Liver (tissue), 9 donors: ENCODE results near the gene CFAP298. TPM values are rescaled to one million over a fixed set of nuclear protein-coding genes. Genes with fewer than 3 reads are reported as not detected.
A peak's percentile ranks its signal among the peaks of the same experiment; 100 is the strongest.
"Not testable (repeated sequence)": the region's sequence is repeated elsewhere in the genome, so short reads cannot be mapped to it uniquely, and the experiment has no call there.

Experiments used
- DNase-seq: peaks from one replicate; pipeline ENCODE4 v3.0.0-alpha.2; 2017; ENCODE audit warnings: low spot score
- H3K27ac ChIP-seq, 2 donors: one replicate each; pipeline ENCODE4 v1.7.0; 2013; ENCODE audit warnings: inconsistent platforms in 2 of 2, low read length in 2 of 2, control low read depth in 1 of 2, low read depth in 1 of 2, mild to moderate bottlenecking in 1 of 2
- H3K27me3 ChIP-seq, 4 donors: one replicate each; pipeline versions ENCODE4 v1.6.1 to v1.7.0; 2013; ENCODE audit warnings: low read length in 3 of 4, inconsistent platforms in 1 of 4, mild to moderate bottlenecking in 1 of 4, moderate library complexity in 1 of 4; ENCODE audit not compliant: control insufficient read depth in 4 of 4, insufficient read depth in 4 of 4
- H3K36me3 ChIP-seq, 4 donors: one replicate each; pipeline versions ENCODE4 v1.6.1 to v1.7.0; 2013; ENCODE audit warnings: low read length in 3 of 4, mild to moderate bottlenecking in 3 of 4, low read depth in 1 of 4, moderate library complexity in 1 of 4; ENCODE audit not compliant: control insufficient read depth in 4 of 4, insufficient read depth in 3 of 4
- H3K4me1 ChIP-seq, 4 donors: one replicate each; pipeline versions ENCODE4 v1.6.1 to v1.7.0; 2013; ENCODE audit warnings: low read length in 3 of 4, mild to moderate bottlenecking in 3 of 4, moderate library complexity in 1 of 4; ENCODE audit not compliant: control insufficient read depth in 4 of 4, insufficient read depth in 4 of 4
- H3K4me3 ChIP-seq, 3 donors: one replicate each; pipeline versions ENCODE4 v1.6.1 to v1.7.0; 2013; ENCODE audit warnings: low read length in 3 of 3, control low read depth in 1 of 3, low read depth in 1 of 3, mild to moderate bottlenecking in 1 of 3
- H3K9ac ChIP-seq, 2 donors: one replicate each; pipeline ENCODE4 v1.7.0; 2013; ENCODE audit warnings: low read length in 2 of 2, mild to moderate bottlenecking in 2 of 2, moderate library complexity in 2 of 2, control low read depth in 1 of 2, low read depth in 1 of 2
- H3K9me3 ChIP-seq, 4 donors: one replicate each; pipeline versions ENCODE4 v1.6.1 to v1.7.0; 2013; ENCODE audit warnings: low read length in 3 of 4; ENCODE audit not compliant: control insufficient read depth in 4 of 4
- ATF3 ChIP-seq: IDR thresholded peaks from 2 replicates; pipeline ENCODE4 v1.6.1; 2016; ENCODE audit warnings: antibody characterized with exemption
- EGR1 ChIP-seq, 2 donors: IDR thresholded peaks; 2 replicates each; pipeline ENCODE4 v1.6.1; 2016 to 2018; ENCODE audit warnings: antibody characterized with exemption in 2 of 2, low read depth in 2 of 2
- GABPA ChIP-seq, 2 donors: IDR thresholded peaks in 1 of 2; conservative IDR thresholded peaks in 1 of 2; 2 replicates each; pipeline ENCODE4 v1.6.1; 2016; ENCODE audit warnings: antibody characterized with exemption in 2 of 2, mild to moderate bottlenecking in 1 of 2, moderate library complexity in 1 of 2
- HNF4A ChIP-seq, 2 donors: conservative IDR thresholded peaks; 2 replicates each; pipeline ENCODE4 v1.6.1; 2016; ENCODE audit warnings: antibody characterized with exemption in 2 of 2, mild to moderate bottlenecking in 2 of 2
- HNF4G ChIP-seq: IDR thresholded peaks from 2 replicates; pipeline ENCODE4 v1.6.1; 2016; ENCODE audit warnings: antibody characterized with exemption
- MAX ChIP-seq: IDR thresholded peaks from 2 replicates; pipeline ENCODE4 v1.6.1; 2016; ENCODE audit warnings: antibody characterized with exemption
- NR2F2 ChIP-seq: IDR thresholded peaks from 2 replicates; pipeline ENCODE4 v1.6.1; 2016; ENCODE audit warnings: antibody characterized with exemption
- RAD21 ChIP-seq, 2 donors: IDR thresholded peaks; 2 replicates each; pipeline ENCODE4 v1.6.1; 2016; ENCODE audit warnings: antibody characterized with exemption in 2 of 2, mild to moderate bottlenecking in 2 of 2
- REST ChIP-seq: IDR thresholded peaks from 2 replicates; pipeline ENCODE4 v1.6.1; 2016; ENCODE audit warnings: antibody characterized with exemption, mild to moderate bottlenecking
- RXRA ChIP-seq, 2 donors: IDR thresholded peaks; 2 replicates each; pipeline ENCODE4 v1.6.1; 2017 to 2018; ENCODE audit warnings: antibody characterized with exemption in 2 of 2, mild to moderate bottlenecking in 1 of 2
- SP1 ChIP-seq: IDR thresholded peaks from 2 replicates; pipeline ENCODE4 v1.6.1; 2018; ENCODE audit warnings: antibody characterized with exemption, mild to moderate bottlenecking
- TAF1 ChIP-seq: conservative IDR thresholded peaks from 2 replicates; pipeline ENCODE4 v1.6.1; 2016; ENCODE audit warnings: antibody characterized with exemption, mild to moderate bottlenecking
- YY1 ChIP-seq: IDR thresholded peaks from 2 replicates; pipeline ENCODE4 v1.6.1; 2016; ENCODE audit warnings: antibody characterized with exemption, mild to moderate bottlenecking
- ZBTB33 ChIP-seq: IDR thresholded peaks from 2 replicates; pipeline ENCODE4 v1.6.1; 2016; ENCODE audit warnings: antibody characterized with exemption
- WGBS: extraction: QIAGEN DNeasy Blood & Tissue Kit; methylation state at CpG from one replicate; pipeline ENCODE4 v1.1.7; 2013; 5-methylcytosine and 5-hydroxymethylcytosine counted together
- polyA plus RNA-seq, 2 donors: library from polyadenylated mRNA; stranded (reverse) in 1 of 2; unstranded in 1 of 2; fragments of 200-250 nt in 1 of 2; fragments of >200 nt in 1 of 2; fragmentation: Nextera tagmentation in 1 of 2; extraction: Ambion mirVana in 1 of 2; gene quantifications; one replicate each; pipeline versions ENCODE4 v1.2.1 to v1.2.3, GENCODE V29; 2013 to 2015
- total RNA-seq, 2 donors: library from RNA; depleted of rRNA; stranded (reverse); fragments of >200 nt; gene quantifications; one replicate each; pipeline ENCODE4 v1.2.3, GENCODE V29; 2014
- donor health status: healthy.
- donor health status: healthy.
- donor health status: healthy.
- donor health status: healthy.
- donor health status: healthy.

The CFAP298 gene
- total RNA-seq (10 to 100 TPM; 13.1 to 14.8 TPM), polyA plus RNA-seq (10 to 100 TPM; 15.7 to 19.8 TPM)

- WGBS, result under 1% methylated on average over 81 of the region's 81 CpGs
- DNase-seq, result peak; percentile 86
- TF ChIP-seq RXRA (IDR thresholded peaks at IDR 0.05), result peak; percentile 33
- TF ChIP-seq NR2F2, result peak; percentile 55
- TF ChIP-seq GABPA (IDR thresholded peaks at IDR 0.05 in 1 of 2, conservative IDR thresholded peaks at IDR 0.05 in 1 of 2), result peak; percentile 93 to 98
- peak; percentile 37 for TF ChIP-seq REST
- TF ChIP-seq SP1, result peak; percentile 56
- no peak for TF ChIP-seq TAF1
- no peak for TF ChIP-seq HNF4G
- TF ChIP-seq YY1, result peak; percentile 67
- TF ChIP-seq MAX, result peak; percentile 100
- no peak for TF ChIP-seq ATF3
- TF ChIP-seq RAD21 (IDR thresholded peaks at IDR 0.05), result no peak
- peak; percentile 91 for TF ChIP-seq EGR1 (IDR thresholded peaks at IDR 0.05; ENCODE audit: low read depth in 2 of 2)
- TF ChIP-seq HNF4A (conservative IDR thresholded peaks at IDR 0.05), result peak in 1 of 2 donors; percentile 13
- peak; percentile 40 for TF ChIP-seq ZBTB33
- no peaks in the 10 kb centered on the region for H3K27me3 ChIP-seq
- H3K27ac ChIP-seq, result peak within 1 kb of the TSS; percentile 48 to 69
- H3K9ac ChIP-seq, result peak within 1 kb of the TSS; percentile 90 to 93
- peak within 1 kb of the TSS; percentile 76 to 89 (median 77) for H3K4me3 ChIP-seq
- no peaks in the 10 kb centered on the region for H3K9me3 ChIP-seq
- H3K4me1 ChIP-seq, result peaks cover 0 to 16% (median 5%) of the 10 kb centered on the region in 4 donors
- peaks cover 0 to 9% (median 3%) of the 10 kb centered on the region in 4 donors for H3K36me3 ChIP-seq
Measured at GRCh38 chr21:32612075-32612998, at the start of gene CFAP298. Gene CFAP298, minus strand, starts transcription at chr21:32612377. Its CDS starts 134 bp downstream, at chr21:32612243.

GRCh38 chr21:32661026-32661782, 49.0 kb upstream of the CFAP298 start:
- H3K27ac ChIP-seq, H3K9ac ChIP-seq, H3K4me1 ChIP-seq, DNase-seq, H3K27me3 ChIP-seq, H3K4me3 ChIP-seq, H3K9me3 ChIP-seq: not testable (repeated sequence)
- WGBS, result 96% methylated on average over 13 of the region's 13 CpGs
- peaks cover 3 to 34% (median 27%) of the 10 kb centered on the region in 4 donors for H3K36me3 ChIP-seq
